Islet of Langerhans (tissue), 1 donor: ENCODE measurements around the gene MYL7.
"Not testable (repeated sequence)": the region's sequence is repeated elsewhere in the genome, so short reads cannot be mapped to it uniquely, and the experiment has no call there.

ENCODE experiments used
- FAIRE-seq: peaks from one replicate; lab custom pipeline; 2011; peaks lifted over from hg19 to GRCh38; lab: Jason Lieb, UNC

Gene MYL7

GRCh38 chr7:44141221-44141850, at the start of gene MYL7:
MYL7 (minus strand) TSS chr7:44141332; CDS start chr7:44141305, 27 bp downstream.
- FAIRE-seq, result no peak

GRCh38 chr7:44189993-44190872, 49.1 kb upstream of the MYL7 start:
- no peak for FAIRE-seq

GRCh38 chr7:44189286-44189992, 48.3 kb upstream of the MYL7 start, which contains the start of gene GCK:
GCK (minus strand) TSS chr7:44189439; CDS start chr7:44188953, 486 bp downstream.
- FAIRE-seq, result peak; percentile 95

GRCh38 chr7:44188480-44189225, 47.5 kb upstream of the MYL7 start:
- FAIRE-seq, result no peak

GRCh38 chr7:44187636-44188416, 46.7 kb upstream of the MYL7 start:
- FAIRE-seq, result no peak

- FAIRE-seq, result no peak
Observed at GRCh38 chr7:44186736-44187135, 45.6 kb upstream of the MYL7 start.

GRCh38 chr7:44185729-44186128, 44.6 kb upstream of the MYL7 start:
- no peak for FAIRE-seq

- no peak for FAIRE-seq
Observed at GRCh38 chr7:44184873-44185446, 43.8 kb upstream of the MYL7 start.

GRCh38 chr7:44184206-44184872, 43.2 kb upstream of the MYL7 start:
- FAIRE-seq, result no peak

GRCh38 chr7:44183386-44183785, 42.3 kb upstream of the MYL7 start:
- FAIRE-seq, result no peak

- FAIRE-seq, result no peak
Observed at GRCh38 chr7:44182827-44183226, 41.7 kb upstream of the MYL7 start.

- no peak for FAIRE-seq
Observed at GRCh38 chr7:44180631-44181030, 39.5 kb upstream of the MYL7 start.

- FAIRE-seq, result no peak
Observed at GRCh38 chr7:44177570-44178131, 36.5 kb upstream of the MYL7 start.

GRCh38 chr7:44176486-44176885, 35.4 kb upstream of the MYL7 start:
- no peak for FAIRE-seq

GRCh38 chr7:44175730-44176129, 34.6 kb upstream of the MYL7 start:
- FAIRE-seq, result no peak

GRCh38 chr7:44174694-44174948, 33.5 kb upstream of the MYL7 start:
- FAIRE-seq, result not testable (repeated sequence)

- no peak for FAIRE-seq
Observed at GRCh38 chr7:44173911-44174693, 33.0 kb upstream of the MYL7 start.

GRCh38 chr7:44172803-44173424, 31.8 kb upstream of the MYL7 start:
- FAIRE-seq, result peak; percentile 90

- FAIRE-seq, result no peak
Observed at GRCh38 chr7:44172352-44172751, 31.2 kb upstream of the MYL7 start.
